RWPE1 (cell line): Measurements from ENCODE around the gene ADCY2.

Source experiments
- CTCF ChIA-PET: fragments of 350-600 bp; sonication (Branson Sonifier 250); formaldehyde crosslinking; extraction: SDS; loops from one replicate; lab custom pipeline; 2021; lab: Yijun Ruan, JAX
- POLR2A ChIA-PET: fragments of 400-600 bp; formaldehyde crosslinking; extraction: SDS; loops from one replicate; lab custom pipeline; 2020; ENCODE audit warnings: antibody characterized with exemption; ENCODE audit not compliant: low non-redundant PET; lab: Yijun Ruan, JAX
- DNase-seq: peaks from one replicate; pipeline ENCODE4 v3.0.0; 2012; ENCODE audit warnings: low spot score
- H3K27ac ChIP-seq: fragments of 450-650 bp; 2 replicates; pipeline ENCODE4 v1.5.1; 2017
- TF ChIP-seq, protein P1 (sequence below): fragments of 450-650 bp; conservative IDR thresholded peaks from 2 replicates; pipeline ENCODE4 v1.5.1; 2017; ENCODE audit warnings: low read depth, mild to moderate bottlenecking

Gene ADCY2

DNA sequence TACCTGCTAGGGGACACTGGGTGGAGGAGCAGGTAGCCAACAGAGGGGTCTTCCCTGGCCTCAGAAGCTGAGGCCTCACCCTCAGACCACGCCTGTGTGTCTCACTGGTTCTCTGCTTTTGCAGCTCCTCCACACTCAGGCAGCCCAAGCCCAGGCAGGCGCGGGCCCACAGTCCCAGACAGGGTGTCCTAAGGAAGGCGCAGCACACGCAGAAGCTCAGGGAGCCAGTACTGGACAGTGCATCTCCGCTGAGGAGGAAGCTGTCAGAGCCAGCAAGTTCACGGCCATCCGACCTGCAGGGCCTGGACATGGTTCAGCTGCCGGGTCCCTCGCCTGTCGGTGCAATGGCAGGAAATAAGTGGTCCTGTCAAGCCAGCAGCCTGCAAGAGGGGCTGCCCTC, 429.7 kb downstream of the ADCY2 start:
- ChIA-PET POLR2A (no interaction called here), CTCF (no interaction called here)

GRCh38 chr5:7827610-7828009, 431.7 kb downstream of the ADCY2 start:
- CTCF ChIA-PET: interaction anchor here (0.7 kb wide), 1 partner anchor 35 kb away, joined by 3 read pairs; no protein-coding TSS in a partner anchor
- H3K27ac ChIP-seq: no peak overlapping the region
- TF ChIP-seq, protein P1, sequence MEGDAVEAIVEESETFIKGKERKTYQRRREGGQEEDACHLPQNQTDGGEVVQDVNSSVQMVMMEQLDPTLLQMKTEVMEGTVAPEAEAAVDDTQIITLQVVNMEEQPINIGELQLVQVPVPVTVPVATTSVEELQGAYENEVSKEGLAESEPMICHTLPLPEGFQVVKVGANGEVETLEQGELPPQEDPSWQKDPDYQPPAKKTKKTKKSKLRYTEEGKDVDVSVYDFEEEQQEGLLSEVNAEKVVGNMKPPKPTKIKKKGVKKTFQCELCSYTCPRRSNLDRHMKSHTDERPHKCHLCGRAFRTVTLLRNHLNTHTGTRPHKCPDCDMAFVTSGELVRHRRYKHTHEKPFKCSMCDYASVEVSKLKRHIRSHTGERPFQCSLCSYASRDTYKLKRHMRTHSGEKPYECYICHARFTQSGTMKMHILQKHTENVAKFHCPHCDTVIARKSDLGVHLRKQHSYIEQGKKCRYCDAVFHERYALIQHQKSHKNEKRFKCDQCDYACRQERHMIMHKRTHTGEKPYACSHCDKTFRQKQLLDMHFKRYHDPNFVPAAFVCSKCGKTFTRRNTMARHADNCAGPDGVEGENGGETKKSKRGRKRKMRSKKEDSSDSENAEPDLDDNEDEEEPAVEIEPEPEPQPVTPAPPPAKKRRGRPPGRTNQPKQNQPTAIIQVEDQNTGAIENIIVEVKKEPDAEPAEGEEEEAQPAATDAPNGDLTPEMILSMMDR: no peak
- POLR2A ChIA-PET: no interaction called here
- no peak for DNase-seq

More for the DNA sequence above, 429.7 kb downstream of the ADCY2 start:
- TF ChIP-seq, protein P1: no peak
- H3K27ac ChIP-seq: no peak overlapping the region
- no peak for DNase-seq

DNA sequence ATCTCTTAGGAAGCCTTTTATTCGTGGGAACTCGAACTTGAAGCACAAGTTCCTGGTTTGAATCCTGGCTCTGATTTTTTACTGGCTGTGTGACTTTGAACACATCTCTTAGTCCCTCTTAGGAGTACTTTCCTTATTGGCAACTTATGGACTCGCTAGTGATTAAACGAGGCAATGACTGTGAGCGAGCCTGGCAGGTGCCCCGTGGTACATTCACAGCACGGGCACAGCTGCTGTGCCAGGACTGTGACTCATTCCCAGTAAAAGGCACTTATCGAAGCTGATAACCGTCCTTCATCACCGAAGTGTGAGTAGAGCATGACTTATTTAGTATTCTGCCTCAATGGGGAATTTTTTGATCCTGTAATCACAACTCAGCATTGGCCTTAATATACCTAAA, 432.3 kb downstream of the ADCY2 start:
- ChIA-PET CTCF (interaction anchor here (0.7 to 0.9 kb wide), 2 partner anchors 9 to 36 kb away, joined by 3 read pairs; no protein-coding TSS in a partner anchor), POLR2A (no interaction called here)
- DNase-seq: no peak
- TF ChIP-seq, protein P1: no peak
- H3K27ac ChIP-seq: no peak overlapping the region

- POLR2A ChIA-PET: no interaction called here
- H3K27ac ChIP-seq: no peak overlapping the region
- CTCF ChIA-PET: no interaction called here
- TF ChIP-seq, protein P1: no peak
- DNase-seq: no peak
These were observed 439.0 kb downstream of the ADCY2 start for GRCh38 chr5:7834982-7835381.

DNA sequence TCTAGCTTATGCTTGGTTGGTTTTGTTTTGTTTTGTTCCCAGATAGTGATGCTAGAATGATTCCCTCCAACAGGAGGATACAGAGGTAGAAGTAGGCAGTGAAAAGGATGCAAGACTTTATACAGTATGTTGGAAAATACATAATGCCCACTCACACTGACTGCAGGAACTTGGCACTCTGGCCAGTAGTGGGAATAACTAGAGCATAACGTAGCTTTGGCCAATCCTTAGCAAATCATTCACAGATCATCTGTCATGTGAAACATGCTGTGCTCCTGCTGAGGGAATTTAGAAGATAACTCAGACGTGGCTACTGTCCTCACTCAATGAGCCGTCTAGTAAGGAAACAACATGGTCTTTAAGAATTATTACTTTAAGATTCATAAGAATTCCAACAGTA, 441.5 kb downstream of the ADCY2 start:
- no peak overlapping the region for H3K27ac ChIP-seq
- ChIA-PET CTCF (no interaction called here), POLR2A (no interaction called here)
- TF ChIP-seq, protein P1: no peak
- DNase-seq: no peak

GRCh38 chr5:7842531-7842930, 446.6 kb downstream of the ADCY2 start:
- H3K27ac ChIP-seq: no peak overlapping the region
- DNase-seq: no peak
- TF ChIP-seq, protein P1: no peak
- POLR2A ChIA-PET: no interaction called here
- CTCF ChIA-PET: no interaction called here
